HG03432 (cell line): ENCODE data around the gene MRPL11.

Source experiments
- ATAC-seq: cut with Tn5 transposase; IDR thresholded peaks from one replicate; pipeline ENCODE4 v1.9.1; 2021; ENCODE audit warnings: mild to moderate bottlenecking, moderate library complexity; ENCODE audit not compliant: unreplicated experiment

Gene MRPL11

DNA sequence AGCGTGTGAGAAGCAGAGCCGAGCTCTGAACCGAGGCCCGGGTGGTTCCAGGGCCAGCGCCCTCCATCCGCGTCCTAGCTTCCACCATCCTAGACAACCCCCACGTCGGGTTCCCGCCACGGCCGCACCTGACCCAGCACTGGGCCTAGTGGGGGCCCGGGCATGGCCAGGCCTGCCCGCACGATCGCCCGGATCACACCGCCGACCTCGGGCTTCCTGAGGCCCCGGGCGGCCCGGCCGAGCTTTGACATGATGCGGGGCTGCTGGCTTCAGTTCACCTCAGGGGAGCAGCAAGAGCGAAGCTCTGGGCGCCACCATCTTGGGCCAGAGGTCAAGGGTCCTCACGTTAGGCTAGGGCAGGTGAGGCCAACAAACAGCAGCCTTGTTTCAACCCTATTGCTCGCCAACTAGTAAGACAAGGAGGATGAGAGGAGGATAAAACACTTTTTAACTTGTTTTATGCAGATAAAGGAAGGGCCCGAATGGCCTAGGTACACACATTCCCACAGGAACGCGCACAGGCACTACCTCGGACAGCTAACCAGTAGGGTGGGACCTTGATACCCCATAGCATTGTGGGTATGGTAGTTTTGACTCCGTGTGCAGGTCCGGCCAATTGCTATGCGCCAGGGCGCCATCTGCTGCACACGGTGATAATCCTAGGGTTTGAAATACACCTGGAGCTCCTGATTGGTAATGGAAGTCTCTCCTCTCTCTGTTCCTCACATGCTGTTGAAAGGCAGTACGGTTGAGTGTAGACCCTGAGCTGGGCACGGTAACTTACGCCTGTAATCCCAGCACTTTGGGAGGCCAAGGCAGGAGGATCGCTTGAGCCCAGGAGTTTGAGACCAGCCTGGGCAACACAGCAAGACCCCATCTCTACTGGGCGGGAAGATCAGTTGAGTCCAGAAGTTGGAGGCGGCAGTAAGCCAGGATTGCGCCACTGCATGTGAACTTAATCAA, at the start of gene MRPL11:
TSS of gene MRPL11 (minus strand) at position 345 of the 963 bp plus-strand sequence. CDS start at position 251, 94 bp downstream.
- peak; percentile 91 for ATAC-seq

DNA sequence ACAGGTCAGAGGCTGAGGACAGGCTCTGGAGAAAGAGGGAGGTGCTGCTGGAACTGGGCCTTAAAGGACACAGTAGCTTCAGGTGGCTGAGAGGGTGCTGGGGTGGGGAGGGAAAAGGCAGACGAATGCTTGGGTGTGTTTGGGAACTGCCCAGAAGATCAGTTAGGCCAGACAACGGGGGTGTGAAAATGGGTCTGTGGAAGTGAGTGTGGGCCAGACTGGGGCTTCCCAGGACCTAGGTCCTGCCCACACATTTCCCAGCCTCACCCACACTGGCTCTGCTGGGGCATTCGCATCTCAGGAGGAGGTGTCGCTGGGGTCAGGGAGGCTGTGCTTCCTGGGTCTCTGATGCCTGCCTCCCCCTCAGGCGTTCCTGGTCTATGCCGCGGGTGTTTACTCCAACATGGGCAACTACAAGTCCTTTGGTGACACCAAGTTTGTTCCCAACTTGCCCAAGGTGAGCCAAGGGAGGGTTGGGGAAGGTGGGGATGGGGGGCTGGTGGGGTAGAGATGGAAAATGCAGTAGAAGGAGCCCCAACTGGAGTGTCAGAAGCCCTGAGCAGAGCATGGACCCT, 46.2 kb upstream of the MRPL11 start:
- ATAC-seq: no peak

DNA sequence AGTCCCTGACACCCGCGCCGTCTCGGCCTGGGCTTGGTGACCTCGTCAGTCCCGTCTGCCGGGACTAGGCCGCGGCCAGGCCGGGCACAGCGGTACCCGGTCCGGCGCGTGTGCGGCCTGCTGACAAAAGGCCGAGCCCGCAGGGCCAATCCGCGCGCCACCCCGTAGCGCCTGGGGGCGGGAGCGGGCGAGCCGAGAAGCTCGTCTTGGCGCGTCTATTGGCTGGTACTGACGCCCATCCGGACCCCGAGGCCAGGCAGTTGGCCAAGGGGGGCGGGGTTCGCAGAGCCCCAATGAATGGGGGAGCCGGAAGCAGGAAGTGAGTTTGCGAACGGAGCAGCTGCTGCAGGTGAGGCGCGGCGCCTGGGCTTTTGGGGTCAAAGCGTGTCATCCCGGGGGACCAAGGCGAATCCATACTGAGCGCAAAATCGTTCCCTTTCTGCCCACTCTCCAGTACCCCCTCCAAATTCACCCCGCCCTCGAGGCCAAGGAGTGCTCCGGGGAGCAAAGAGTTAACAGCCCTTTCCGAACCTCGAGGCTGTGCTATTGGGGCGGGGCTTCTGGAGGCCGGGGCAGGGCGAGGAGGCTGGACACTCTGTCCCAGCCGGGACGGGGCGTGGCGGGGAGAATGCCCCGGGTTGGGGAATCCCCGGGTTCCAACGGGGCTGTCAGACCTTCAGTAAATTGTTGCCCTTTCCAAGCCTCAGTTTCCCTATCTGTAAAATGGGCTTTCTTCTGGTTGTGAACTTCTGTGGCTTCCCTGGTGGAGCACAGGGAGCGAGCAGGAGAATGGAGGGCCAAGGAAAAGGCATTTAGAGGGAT, 41.7 kb upstream of the MRPL11 start, which contains the start of gene DPP3:
TSS of gene DPP3 (plus strand) at position 318 of the 822 bp plus-strand sequence. CDS start 1,767 bp downstream, outside the sequence.
- ATAC-seq: peak; percentile 86

DNA sequence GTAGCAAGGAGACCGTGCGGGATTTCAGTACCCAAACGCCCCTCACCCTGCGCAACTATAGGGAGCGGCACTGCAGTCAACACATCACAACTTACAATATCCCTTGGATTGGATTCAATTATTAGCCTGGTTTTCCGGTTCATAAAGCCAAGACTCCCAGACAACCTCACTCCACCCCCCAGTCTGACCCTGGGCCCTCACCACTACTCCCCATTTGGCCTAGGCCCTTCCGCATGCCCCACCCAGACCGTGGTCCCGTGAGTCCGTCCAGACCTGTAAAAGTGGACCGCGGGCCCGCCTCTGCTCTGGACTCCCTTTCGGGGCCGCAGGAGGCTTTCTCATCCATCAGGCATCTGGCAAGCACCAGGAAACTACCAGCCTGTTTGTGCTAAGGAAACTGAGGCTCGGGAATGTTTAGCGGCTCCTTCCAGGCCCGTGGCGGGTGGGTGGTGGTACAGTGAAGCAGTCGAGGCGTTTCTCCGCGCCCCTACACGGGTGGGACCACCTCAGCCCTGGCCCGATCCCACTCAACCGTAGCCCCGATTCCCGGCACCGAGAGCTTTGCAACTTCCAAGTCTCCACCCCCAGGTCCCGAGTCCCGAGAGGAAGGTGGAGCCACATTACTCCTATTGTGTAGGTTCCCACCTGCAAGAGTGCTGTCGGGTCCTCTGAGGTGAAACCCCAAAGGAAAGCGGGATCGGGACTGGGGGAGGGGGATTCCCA, 40.9 kb upstream of the MRPL11 start:
- ATAC-seq: no peak

DNA sequence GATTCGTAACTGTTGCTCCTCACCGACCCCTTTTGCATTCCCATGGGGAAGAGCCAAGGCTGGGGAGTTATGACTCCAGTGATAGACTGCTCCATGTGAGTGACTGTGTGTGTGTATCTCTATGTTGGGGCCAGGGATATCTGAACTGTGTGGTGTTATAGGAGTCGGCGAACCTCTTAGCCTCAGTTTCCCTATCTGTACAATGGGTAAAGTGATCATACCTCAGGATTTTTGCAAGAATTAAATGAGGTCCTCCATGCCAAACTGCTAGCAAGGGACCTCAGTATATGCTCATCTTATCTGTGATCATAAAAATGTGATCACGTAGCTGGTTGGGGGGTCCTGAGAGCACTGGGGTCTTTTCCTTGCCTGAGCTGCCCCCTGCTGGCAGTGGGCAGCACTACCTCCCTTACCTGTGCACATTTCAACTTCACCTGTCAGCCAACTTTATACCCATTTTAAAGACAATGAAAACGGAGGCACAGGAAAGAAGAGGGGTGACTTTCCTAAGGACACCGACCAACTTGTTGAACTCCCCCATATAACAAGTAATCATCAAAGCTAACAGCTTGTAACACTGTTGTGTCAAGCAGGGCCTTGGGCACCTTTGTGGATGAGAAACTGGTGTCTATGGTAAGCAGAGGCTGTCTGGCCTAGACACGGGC, 40.2 kb upstream of the MRPL11 start:
- no peak for ATAC-seq

DNA sequence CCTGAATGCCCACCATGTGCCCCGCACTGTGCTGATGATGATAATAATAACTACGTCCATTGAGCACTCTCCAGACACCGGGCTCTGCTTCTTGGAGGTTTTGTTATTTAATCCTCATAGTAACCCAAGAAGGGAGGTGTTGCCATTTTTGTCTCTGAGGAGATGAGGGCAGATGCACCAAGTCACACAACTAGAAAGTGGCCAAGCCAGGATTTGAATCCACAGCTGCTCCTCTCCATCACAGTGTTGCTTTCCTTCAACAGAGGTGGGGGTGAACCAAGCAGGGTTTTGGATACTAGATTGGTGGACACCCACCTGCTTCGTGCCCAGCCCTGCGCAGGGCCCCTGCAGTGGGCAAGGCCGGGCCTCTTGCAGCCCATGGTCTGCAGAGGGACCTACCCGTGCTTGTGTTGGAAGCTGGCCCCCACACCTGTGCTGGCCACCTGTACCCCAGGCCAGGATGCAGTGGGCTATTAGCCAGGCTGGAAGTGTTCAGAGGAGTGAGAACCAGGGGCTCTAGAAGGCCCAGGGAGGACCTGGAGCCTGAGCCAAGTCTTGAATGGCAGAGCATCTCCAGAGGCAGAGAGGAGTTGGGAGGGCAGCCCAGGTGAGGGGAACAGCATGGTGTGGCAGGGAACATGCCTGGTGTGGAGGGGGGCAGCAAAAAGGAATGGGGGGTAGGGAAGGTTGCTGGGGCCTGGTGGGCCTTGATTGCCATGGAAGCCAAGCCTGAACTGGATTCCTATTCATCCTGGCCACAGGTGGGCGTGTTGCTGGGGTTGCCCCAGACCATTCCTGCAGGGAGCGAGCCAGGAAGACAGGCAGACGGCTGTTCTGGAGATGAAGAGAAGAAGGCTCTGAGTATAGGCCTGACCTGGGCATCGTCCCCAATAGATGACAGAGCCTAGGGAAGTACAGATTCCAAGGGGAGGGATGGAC, 38.9 kb upstream of the MRPL11 start:
- ATAC-seq: no peak

DNA sequence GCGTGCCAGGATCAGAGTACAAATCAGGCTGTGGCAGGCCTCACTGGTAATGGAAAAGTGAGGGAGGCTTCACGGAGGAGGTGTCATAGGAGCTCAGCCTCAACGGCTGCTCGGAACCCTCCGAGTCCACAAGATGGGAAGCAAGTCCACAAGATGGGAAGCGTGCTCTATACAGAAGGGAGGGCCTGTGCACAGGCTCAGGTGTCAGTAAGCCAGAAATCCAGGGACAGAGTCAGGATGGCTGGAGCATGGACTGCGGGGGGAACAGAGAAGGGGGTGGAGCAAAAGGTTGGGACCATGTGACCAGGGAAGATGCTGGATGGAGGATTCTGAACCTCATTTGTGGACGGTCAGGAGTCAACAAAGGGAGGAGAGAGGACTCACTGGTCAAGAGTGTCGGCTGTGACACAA, 38.2 kb upstream of the MRPL11 start:
- ATAC-seq: no peak

DNA sequence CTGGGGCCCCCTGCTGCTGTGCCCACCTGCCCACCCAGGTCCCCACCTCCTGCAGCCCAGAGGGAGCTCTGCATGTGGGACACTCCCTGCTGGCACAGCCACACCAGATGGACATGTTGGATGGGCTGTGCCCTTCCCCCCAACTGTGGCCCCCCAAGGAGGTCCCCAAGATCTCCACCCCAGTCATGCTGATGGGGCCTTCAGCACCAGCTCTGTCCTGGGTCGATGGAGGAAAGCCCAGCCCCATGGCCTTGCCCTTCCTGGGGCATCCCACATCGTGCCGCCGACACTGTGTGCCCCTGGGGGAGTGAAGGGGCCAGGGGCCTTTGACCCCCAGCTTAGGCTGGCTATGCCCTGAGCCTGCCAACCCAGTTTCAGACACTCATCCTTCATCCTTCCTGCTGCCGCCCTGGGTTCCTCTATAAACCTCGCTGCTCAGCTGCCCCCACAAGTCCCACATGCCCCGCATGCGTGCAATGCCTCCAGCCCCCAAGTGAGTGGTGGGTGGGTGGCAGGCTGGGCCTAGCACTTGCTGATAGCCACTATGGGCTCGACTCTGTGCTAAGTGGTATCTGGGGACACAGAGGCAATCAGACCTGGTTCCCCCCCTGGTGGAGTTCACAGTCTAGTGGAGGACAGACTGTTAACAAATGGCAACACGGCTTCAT, 37.7 kb upstream of the MRPL11 start:
- no peak for ATAC-seq

DNA sequence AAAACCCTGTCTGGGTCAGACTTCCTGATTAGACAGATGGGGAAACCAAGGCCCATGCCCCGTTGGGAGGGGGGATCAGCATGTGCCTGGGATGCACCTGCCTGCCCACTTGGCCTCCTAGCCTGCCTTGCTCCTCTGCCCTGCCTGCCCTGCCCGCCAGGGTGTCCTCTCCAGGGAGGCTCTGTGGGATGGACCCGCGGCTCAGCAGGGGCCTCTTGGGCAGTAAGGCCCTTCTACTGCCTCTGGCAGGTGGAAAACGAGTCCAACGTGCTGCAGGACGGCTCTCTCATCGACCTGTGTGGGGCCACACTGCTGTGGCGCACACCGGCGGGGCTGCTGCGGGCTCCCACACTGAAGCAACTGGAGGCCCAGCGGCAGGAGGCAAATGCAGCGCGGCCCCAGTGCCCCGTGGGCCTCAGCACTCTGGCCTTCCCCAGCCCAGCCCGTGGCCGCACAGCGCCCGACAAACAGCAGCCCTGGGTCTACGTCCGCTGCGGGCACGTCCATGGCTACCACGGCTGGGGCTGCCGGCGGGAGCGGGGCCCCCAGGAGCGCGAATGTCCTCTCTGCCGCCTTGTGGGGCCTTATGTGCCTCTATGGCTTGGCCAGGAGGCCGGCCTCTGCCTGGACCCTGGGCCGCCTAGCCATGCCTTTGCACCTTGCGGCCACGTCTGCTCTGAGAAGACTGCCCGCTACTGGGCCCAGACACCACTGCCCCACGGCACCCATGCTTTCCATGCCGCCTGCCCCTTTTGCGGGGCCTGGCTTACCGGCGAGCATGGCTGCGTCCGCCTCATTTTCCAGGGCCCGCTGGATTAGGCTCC, 36.9 kb upstream of the MRPL11 start:
- ATAC-seq: no peak

DNA sequence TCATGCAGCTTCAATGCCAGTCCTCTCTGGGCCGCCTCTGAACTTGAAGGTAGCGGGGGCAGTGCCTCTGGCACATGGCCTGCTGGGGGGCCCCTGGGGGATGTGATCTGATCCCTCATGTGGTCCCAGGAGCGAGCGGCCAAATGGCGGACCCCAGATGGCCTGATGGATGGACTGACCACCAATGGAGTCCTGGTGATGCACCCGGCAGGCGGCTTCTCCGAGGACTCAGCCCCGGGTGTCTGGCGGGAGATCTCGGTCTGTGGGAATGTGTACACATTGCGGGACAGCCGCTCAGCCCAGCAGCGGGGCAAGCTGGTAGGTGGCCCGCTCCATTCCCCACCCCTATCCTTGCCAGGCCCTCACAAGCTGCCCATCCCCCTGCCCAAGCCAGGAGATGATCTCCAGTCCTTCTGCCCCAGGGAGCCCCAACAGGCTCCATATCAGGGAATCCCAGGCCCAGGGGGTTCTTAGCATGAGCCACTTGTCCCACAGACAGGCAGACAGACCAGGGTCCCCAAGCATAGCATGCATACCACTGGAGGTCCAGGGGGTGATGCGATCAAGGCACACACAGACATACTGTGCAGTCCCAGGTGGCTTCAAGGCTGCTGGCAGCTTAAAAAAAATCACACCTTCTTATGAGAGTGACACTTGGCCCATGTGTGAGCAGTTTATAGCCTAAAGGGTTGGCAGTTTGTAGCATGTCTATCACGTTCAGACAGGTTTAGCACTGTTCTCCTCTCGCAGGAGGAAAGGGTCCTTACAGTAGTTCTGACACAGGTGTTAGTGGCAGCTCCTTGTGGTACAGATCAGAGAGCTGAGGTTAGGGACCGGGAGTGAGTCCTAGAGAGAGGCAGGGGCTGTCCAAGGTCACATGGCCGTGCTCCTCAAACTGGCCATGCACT, 35.2 kb upstream of the MRPL11 start:
- ATAC-seq: no peak

DNA sequence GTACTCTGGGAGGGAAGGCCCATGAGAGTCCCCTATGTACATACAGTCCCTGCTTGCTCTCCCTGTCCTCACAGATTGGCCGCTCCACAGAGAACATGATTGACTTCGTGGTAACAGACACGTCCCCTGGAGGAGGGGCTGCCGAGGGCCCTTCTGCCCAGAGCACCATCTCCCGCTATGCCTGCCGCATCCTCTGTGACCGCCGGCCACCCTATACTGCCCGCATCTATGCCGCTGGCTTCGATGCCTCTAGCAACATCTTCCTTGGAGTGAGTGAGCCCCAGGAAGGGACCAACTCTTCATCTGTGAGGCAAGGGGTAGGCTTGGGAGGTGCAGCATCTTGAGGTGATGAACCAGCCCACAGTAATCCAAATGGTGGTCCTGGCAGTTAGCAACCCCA, 34.5 kb upstream of the MRPL11 start:
- no peak for ATAC-seq

DNA sequence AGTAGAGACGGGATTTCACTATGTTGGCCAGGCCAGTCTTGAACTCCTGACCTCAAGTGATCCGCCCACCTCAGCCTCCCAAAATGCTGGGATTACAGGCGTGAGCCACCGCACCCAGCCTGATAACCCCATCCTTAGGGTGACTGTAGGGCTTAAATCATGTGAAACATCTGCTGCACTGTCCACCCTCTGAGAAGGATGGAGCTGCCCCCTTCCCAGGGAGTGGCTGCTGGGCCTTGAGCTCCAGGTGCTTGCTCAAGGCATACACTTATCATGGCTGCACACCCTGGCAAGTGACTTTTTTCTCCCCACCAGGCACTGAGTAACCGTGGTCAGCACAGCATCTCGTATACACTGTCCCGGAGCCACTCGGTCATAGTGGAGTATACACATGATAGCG, 33.4 kb upstream of the MRPL11 start:
- no peak for ATAC-seq

DNA sequence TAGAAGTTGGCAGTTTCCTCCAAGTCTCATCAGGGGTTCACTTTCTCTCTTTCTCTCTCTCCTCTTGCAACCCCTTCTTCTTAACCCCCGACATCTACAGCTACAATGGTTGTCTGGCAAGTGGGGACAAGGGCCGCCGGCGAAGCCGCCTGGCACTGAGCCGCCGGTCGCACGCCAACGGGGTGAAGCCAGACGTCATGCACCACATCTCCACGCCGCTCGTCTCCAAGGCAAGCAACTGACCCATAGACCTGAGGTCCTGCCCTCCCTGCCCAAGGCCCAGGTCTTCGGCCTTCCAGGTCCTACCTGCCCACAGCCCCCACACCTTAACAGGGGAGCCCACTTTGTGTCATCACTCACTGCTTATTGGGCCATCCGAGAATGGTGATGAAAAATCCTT, 32.5 kb upstream of the MRPL11 start:
- no peak for ATAC-seq

DNA sequence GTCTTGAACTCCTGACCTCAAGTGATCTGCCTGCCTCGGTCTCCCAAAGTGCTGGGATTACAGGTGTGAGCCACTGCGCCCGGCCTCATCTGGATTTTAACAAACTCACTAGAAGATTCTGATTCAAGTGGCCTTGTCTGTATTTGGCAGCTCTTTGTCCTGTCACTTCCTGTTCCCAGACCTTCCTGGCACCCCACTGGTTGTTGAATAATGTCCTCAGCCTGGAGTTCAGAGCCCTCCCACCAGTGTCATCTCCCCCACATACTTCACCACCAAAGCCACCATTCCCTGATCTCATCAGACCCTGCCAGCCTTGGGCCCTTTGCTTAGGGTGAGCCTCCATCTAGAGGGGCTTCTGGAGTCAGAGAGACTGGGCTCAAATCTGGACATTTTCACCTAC, 31.4 kb upstream of the MRPL11 start:
- ATAC-seq: no peak

DNA sequence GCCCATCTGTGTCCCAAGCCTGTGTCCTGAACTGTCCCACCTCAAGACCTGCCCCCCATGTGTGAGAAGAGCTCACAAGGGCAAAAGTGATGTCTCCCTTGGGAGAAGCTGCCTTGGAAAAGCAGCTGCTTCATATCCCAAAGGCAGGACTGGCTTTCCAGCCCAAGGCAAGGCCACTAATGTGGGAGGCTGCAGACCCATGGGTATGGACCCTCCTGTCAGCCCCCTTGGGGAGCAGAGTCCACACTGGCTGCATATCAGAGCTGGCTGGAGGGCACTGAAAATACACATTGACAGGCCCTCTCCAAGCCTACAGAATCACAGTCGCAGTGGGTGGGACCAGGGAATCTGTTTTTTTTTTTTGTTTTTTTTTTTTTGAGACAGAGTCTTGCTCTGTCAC, 30.8 kb upstream of the MRPL11 start:
- ATAC-seq: no peak

DNA sequence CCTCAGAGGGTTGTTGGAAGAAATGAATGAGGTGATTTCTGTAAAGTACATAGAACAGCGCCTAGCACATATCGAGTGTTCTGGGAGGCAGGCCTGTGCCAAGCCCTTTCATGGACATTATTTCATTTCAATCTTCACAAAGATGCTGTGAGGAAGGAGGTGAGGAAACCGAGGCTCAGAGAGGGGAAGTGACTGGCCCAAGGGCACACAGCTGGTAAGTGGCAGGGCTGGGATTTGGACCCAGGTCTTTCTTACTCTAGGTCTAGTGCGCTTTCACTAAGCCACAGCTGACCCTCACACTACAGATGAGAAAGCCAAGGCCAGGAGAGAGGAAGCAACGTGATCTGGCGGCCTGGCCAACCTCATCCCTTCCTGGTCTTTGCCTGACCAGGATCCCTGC, 30.0 kb upstream of the MRPL11 start:
- ATAC-seq: no peak

DNA sequence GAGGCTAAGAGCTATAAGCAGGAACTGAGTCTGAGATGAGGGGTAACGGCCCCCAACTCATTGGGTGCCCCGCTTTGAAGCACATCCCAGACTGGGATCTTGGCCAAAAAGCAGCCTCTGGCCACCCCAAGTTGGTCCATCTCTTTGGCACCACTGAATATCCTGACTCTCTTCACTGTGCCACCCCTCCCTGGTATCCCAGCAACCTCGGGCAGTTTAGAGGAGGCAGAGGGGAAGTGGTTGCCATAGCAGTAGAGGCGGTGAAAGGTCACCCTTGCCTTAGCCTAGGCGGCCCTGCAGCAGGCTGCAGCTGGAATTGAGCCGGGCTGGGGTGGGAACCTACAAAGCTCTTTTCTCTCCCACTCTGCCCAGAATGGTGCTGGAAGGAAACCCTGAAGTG, 29.1 kb upstream of the MRPL11 start:
- no peak for ATAC-seq
